GM18873 (cell line): Measurements from ENCODE around the gene POLE3.
"Not testable (repeated sequence)": the region's sequence is repeated elsewhere in the genome, so short reads cannot be mapped to it uniquely, and the experiment has no call there.

Experiments used
- ATAC-seq: cut with Tn5 transposase; IDR thresholded peaks from one replicate; pipeline ENCODE4 v1.9.1; 2021; ENCODE audit warnings: mild to moderate bottlenecking, moderate library complexity, moderate number of reproducible peaks; ENCODE audit not compliant: unreplicated experiment, low FRiP score

Gene POLE3

GRCh38 chr9:113379094-113379828, 31.2 kb downstream of the POLE3 start:
- ATAC-seq = not testable (repeated sequence)

GRCh38 chr9:113376634-113377567, 33.6 kb downstream of the POLE3 start, which contains the start of gene HDHD3:
HDHD3 (minus strand) TSS chr9:113376986; CDS start chr9:113374354, 2,632 bp downstream.
- peak; percentile 70 for ATAC-seq

- ATAC-seq = no peak
These were observed 35.1 kb downstream of the POLE3 start for GRCh38 chr9:113375057-113376023.

DNA sequence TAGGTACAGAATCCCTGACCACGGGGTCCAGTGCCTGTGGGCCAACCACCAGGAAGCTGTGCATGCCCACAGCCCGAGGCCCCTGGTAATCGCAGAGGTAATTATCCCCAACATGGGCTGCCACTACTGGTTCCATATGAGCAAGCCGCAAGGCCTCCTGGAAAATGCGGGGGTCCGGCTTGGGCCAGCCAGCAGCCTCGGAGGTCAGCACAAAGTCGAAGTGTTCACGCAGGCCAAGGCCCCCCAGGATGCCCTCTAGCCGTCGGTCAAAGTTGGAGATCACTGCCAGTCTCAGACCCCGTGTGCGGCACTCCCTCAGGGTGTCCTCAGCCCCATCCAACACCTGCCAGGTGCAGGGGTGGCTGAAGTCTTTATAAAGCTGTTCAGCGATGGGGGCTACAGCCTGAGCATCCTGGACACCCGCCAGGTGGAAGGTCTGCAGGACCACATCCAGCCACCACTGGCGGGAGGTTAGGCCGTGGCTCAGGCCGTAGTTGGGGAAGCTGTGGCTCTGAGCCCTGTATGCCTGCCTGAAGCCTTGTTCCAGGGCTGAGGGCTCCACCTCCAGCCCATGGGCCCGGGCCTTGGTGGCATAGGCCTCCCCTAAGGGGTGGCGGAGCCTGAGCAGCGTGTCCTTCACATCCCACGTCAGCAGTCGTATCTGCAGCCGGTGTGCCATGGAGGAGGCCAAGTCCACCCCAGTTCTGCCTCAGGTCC, 36.6 kb downstream of the POLE3 start:
- no peak for ATAC-seq

GRCh38 chr9:113373256-113373655, 37.2 kb downstream of the POLE3 start:
- ATAC-seq = no peak

- no peak for ATAC-seq
These were observed 38.4 kb downstream of the POLE3 start for GRCh38 chr9:113372059-113372458.

- no peak for ATAC-seq
These were observed 39.6 kb downstream of the POLE3 start for GRCh38 chr9:113370806-113371325.

GRCh38 chr9:113369855-113370140, 40.7 kb downstream of the POLE3 start:
- ATAC-seq = no peak

DNA sequence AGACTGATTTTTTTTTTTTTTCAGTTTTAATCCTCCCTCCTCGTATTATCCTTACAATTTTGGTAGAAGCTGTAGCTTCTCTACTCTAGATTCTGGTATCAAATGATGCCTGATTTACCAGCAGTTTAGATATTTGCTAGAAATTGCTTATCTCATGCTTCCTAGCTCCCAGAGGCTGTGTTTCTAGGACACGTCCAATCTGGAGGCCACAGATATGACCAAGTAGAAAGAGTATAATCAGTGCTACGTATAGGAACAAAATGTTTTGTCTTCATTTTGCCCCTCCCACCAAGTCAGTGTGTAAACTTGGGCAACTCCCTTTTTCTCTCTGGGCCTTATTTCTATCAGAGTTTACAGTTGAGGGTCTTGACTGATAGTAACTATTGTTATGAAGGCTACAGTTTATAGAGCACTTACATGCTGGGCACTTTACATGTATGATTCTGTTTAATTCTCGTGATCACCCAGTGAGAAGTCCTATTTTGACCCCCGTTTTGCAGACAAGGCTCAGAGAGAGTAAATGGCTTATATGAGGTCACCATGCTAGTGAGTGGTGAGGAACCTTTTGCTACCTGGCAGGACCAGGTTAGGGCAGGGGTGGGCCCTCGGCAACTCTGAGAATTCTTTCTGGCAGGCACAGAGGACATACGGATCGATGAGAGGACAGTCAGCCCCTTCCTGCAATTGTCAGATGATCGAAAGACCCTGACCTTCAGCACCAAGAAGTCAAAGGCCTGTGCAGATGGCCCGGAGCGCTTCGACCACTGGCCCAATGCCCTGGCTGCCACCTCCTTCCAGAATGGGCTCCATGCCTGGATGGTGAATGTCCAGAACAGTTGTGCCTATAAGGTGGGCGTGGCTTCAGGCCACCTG, 41.3 kb downstream of the POLE3 start:
- ATAC-seq = no peak

DNA sequence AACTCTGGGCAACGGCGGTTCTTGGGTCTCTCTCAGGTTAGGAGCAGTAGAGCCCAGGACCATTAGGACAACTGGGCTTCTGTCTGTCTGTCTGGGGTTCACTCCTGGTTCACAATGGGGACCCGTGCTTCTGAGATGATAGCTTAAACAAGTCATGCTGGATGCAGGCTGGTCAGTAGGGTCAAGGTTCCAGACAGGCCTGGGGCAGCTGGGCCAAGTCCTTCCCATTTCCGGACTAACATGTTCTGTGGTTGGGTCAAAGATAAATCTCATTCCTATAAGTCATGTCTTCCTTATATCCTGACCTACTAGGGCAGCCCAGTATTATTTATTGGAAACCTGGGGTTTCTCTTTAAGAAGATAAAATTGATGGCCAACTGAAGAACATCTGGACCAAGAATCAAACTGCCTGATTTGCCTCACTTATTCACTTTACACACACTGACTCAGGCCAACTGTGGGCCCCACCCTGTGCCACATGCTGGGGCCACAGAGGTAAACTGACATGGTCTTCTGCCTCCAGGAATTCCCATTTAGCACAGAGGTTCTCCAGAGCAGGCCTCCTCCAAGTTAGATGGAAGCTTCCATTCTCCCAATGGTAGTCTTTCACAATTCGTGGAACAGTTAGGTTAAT, 42.0 kb downstream of the POLE3 start:
- no peak for ATAC-seq

GRCh38 chr9:113365652-113366051, 44.8 kb downstream of the POLE3 start:
- not testable (repeated sequence) for ATAC-seq

- no peak for ATAC-seq
These were observed 45.5 kb downstream of the POLE3 start for GRCh38 chr9:113364951-113365350.

- ATAC-seq = no peak
These were observed 47.1 kb downstream of the POLE3 start for GRCh38 chr9:113363336-113363735.

- ATAC-seq = no peak
These were observed 49.0 kb downstream of the POLE3 start for GRCh38 chr9:113361304-113362018.

- no peak for ATAC-seq
These were observed 50.1 kb downstream of the POLE3 start for GRCh38 chr9:113360242-113360842.

- no peak for ATAC-seq
These were observed 51.1 kb downstream of the POLE3 start for GRCh38 chr9:113359385-113359784.
